SU-DHL-6 (cell line): ENCODE data around the gene PDE6H.

Source experiments
- EZH2phosphoT487 ChIP-seq: fragments of 200-600 bp; sonication (generic), shearing (Covaris generic); conservative IDR thresholded peaks from 2 replicates; pipeline ENCODE4 v1.6.1; 2018; ENCODE audit warnings: mild to moderate bottlenecking, antibody characterized with exemption, low read length, moderate library complexity, mixed read lengths
- TF ChIP-seq, protein P1 (sequence below): fragments of 200-600 bp; sonication (generic); IDR thresholded peaks from one replicate; pipeline ENCODE4 v1.5.1; 2017; ENCODE audit warnings: antibody characterized with exemption, mild to moderate bottlenecking, low read length, moderate library complexity; ENCODE audit not compliant: insufficient read depth, poor library complexity, severe bottlenecking

- TF ChIP-seq, protein P1, sequence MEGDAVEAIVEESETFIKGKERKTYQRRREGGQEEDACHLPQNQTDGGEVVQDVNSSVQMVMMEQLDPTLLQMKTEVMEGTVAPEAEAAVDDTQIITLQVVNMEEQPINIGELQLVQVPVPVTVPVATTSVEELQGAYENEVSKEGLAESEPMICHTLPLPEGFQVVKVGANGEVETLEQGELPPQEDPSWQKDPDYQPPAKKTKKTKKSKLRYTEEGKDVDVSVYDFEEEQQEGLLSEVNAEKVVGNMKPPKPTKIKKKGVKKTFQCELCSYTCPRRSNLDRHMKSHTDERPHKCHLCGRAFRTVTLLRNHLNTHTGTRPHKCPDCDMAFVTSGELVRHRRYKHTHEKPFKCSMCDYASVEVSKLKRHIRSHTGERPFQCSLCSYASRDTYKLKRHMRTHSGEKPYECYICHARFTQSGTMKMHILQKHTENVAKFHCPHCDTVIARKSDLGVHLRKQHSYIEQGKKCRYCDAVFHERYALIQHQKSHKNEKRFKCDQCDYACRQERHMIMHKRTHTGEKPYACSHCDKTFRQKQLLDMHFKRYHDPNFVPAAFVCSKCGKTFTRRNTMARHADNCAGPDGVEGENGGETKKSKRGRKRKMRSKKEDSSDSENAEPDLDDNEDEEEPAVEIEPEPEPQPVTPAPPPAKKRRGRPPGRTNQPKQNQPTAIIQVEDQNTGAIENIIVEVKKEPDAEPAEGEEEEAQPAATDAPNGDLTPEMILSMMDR = no peak
- no peak for TF ChIP-seq EZH2phosphoT487
Measured at GRCh38 chr12:15001733-15002382, 29.0 kb downstream of the PDE6H start.
